HCT116 (cell line): ENCODE results near the gene PTGIS. TPM values are rescaled to one million over a fixed set of nuclear protein-coding genes. Genes with fewer than 3 reads are reported as not detected.

Source experiments
- ATAC-seq: fragments of 200-7000 bp; cut with Tn5 transposase; 2 replicates; pipeline ENCODE4 v1.9.1; 2020; ENCODE audit warnings: mild to moderate bottlenecking, moderate library complexity
- BruUV-seq: library from RNA; stranded (reverse); fragments of 400-500 nt; replicated peaks from 2 replicates; lab custom pipeline; 2021; lab: Mats Ljungman, UMichigan
- CTCF ChIA-PET: fragments of 300-600 bp; sonication (Branson Sonifier 250); formaldehyde crosslinking; loops from one replicate; lab custom pipeline; 2021; ENCODE audit warnings: antibody characterized with exemption; lab: Charles Lee
- POLR2A ChIA-PET: fragments of 300-600, 350-600 bp; sonication (Branson Sonifier 250); formaldehyde crosslinking; loops from one replicate; lab custom pipeline; 2021; ENCODE audit warnings: antibody characterized with exemption; lab: Charles Lee
- RAD21 ChIA-PET, 2 experiments: fragments of 300-600 bp; sonication (Branson Sonifier 250); formaldehyde crosslinking; loops; one replicate each; lab custom pipeline; 2023; ENCODE audit warnings: low total read pairs in 2 of 2; ENCODE audit not compliant: uncharacterized antibody in 2 of 2, unreplicated experiment in 2 of 2, low non-redundant PET in 1 of 2; lab: Charles Lee
- DNase-seq: peaks from one replicate; pipeline ENCODE4 v3.0.0-alpha.2; 2010; ENCODE audit warnings: low read depth, low spot score
- H2AFZ ChIP-seq: fragments of 200-600 bp; shearing (Covaris generic), sonication (generic); 2 replicates; pipeline ENCODE4 v1.6.1; 2017; ENCODE audit warnings: low read depth, mixed run types, mixed read lengths, antibody characterized with exemption, low read length; ENCODE audit not compliant: poor library complexity, severe bottlenecking
- H3K27ac ChIP-seq: 2 replicates; pipeline ENCODE4 v1.5.1; 2012; ENCODE audit warnings: low read depth, low read length
- H3K27me3 ChIP-seq: fragments of 200-600 bp; sonication (generic); 2 replicates; pipeline ENCODE4 v1.6.1; 2016; ENCODE audit warnings: mixed run types, low read length, mixed read lengths; ENCODE audit not compliant: insufficient read depth
- H3K36me3 ChIP-seq, 2 experiments: fragments of 200-500 bp in 1 of 2; fragments of 200-600 bp in 1 of 2; sonication (Bioruptor generic) in 1 of 2; sonication (generic) in 1 of 2; 2 replicates each; pipeline versions ENCODE4 v1.5.1 to v1.6.1; 2014 to 2016; ENCODE audit warnings: low read length in 2 of 2, inconsistent platforms in 1 of 2, mixed read lengths in 1 of 2, mixed run types in 1 of 2; ENCODE audit not compliant: insufficient read depth in 2 of 2, control insufficient read depth in 1 of 2
- H3K4me1 ChIP-seq, 2 experiments: fragments of 200-600 bp in 1 of 2; sonication (generic) in 1 of 2; 2 replicates each; pipeline versions ENCODE4 v1.5.1 to v1.6.1; 2012 to 2017; ENCODE audit warnings: low read length in 2 of 2, inconsistent platforms in 1 of 2, mild to moderate bottlenecking in 1 of 2, mixed read lengths in 1 of 2, mixed run types in 1 of 2, moderate library complexity in 1 of 2; ENCODE audit not compliant: insufficient read depth in 2 of 2, control insufficient read depth in 1 of 2
- H3K4me2 ChIP-seq: fragments of 200-600 bp; sonication (generic); 2 replicates; pipeline ENCODE4 v1.6.1; 2017; ENCODE audit warnings: mixed run types, low read length, mixed read lengths
- H3K4me3 ChIP-seq, 2 experiments: fragments of 200-600 bp in 1 of 2; sonication (generic) in 1 of 2; replicated peaks in 1 of 2; 2 replicates each; pipeline ENCODE4 v1.5.1; 2011 to 2016; ENCODE audit warnings: low read length in 2 of 2, control low read depth in 1 of 2, low read depth in 1 of 2, mild to moderate bottlenecking in 1 of 2, mixed read lengths in 1 of 2, mixed run types in 1 of 2
- H3K79me2 ChIP-seq: fragments of 200-600 bp; sonication (generic); 2 replicates; pipeline ENCODE4 v1.6.1; 2017; ENCODE audit warnings: mild to moderate bottlenecking, mixed run types, low read length, moderate library complexity, mixed read lengths; ENCODE audit not compliant: insufficient read depth
- H3K9ac ChIP-seq: fragments of 200-600 bp; sonication (generic); 2 replicates; pipeline ENCODE4 v1.6.1; 2016; ENCODE audit warnings: low read length, mixed read lengths
- H3K9me2 ChIP-seq: fragments of 200-600 bp; sonication (generic), shearing (Covaris generic); 2 replicates; pipeline ENCODE4 v1.6.1; 2017; ENCODE audit warnings: mixed run types, mild to moderate bottlenecking, moderate library complexity; ENCODE audit not compliant: insufficient read depth
- H3K9me3 ChIP-seq, 2 experiments: fragments of 200-500 bp in 1 of 2; fragments of 200-600 bp in 1 of 2; sonication (Bioruptor generic) in 1 of 2; sonication (generic) in 1 of 2; 2 replicates each; pipeline ENCODE4 v1.6.1; 2014 to 2017; ENCODE audit warnings: low read length in 2 of 2, mixed read lengths in 2 of 2, inconsistent platforms in 1 of 2, low read depth in 1 of 2, mild to moderate bottlenecking in 1 of 2, mixed run types in 1 of 2, moderate library complexity in 1 of 2; ENCODE audit not compliant: control insufficient read depth in 1 of 2, insufficient read depth in 1 of 2
- H4K20me1 ChIP-seq: fragments of 200-600 bp; sonication (generic), shearing (Covaris generic); 2 replicates; pipeline ENCODE4 v1.6.1; 2017; ENCODE audit warnings: mixed run types, mild to moderate bottlenecking, moderate library complexity; ENCODE audit not compliant: insufficient read depth
- CBX3 ChIP-seq: IDR thresholded peaks from 2 replicates; pipeline ENCODE4 v1.6.1; 2012; ENCODE audit warnings: low read depth
- CTCF ChIP-seq, 3 experiments: fragments of 200-600 bp in 1 of 3; sonication (generic) in 1 of 3; IDR thresholded peaks in 2 of 3; conservative IDR thresholded peaks in 1 of 3; 2 replicates each; pipeline ENCODE4 v1.5.1; 2012 to 2017; ENCODE audit warnings: low read depth in 2 of 3, low read length in 2 of 3, antibody characterized with exemption in 1 of 3, borderline replicate concordance in 1 of 3, control low read depth in 1 of 3, mild to moderate bottlenecking in 1 of 3, mixed read lengths in 1 of 3, mixed run types in 1 of 3, moderate library complexity in 1 of 3; ENCODE audit not compliant: insufficient read depth in 1 of 3
- ELF1 ChIP-seq: IDR thresholded peaks from 2 replicates; pipeline ENCODE4 v1.6.1; 2012; ENCODE audit warnings: low read depth, borderline replicate concordance
- RAD21 ChIP-seq: IDR thresholded peaks from 2 replicates; pipeline ENCODE4 v1.6.1; 2012; ENCODE audit warnings: low read depth, mild to moderate bottlenecking
- intact Hi-C: fragments of 100-400 bp; cut with micrococcal nuclease; formaldehyde crosslinking; loops from 2 replicates; pipeline ENCODE4 v1.10.0; 2022
- total RNA-seq: library from RNA; stranded (reverse); gene quantifications from one replicate; pipeline ENCODE4 v1.2.1, GENCODE V29; 2021; ENCODE audit not compliant: unreplicated experiment
- TF ChIP-seq, protein P1 (sequence below): IDR thresholded peaks from 2 replicates; pipeline ENCODE4 v1.6.1; 2011; ENCODE audit warnings: mild to moderate bottlenecking, low read length, moderate library complexity; ENCODE audit not compliant: insufficient replicate concordance; ENCODE audit errors: extremely low read depth

The PTGIS gene
- total RNA-seq, 1 experiment from 2014 or later: 0.25 TPM

GRCh38 chr20:49538950-49539349 is 29.0 kb downstream of the PTGIS start:
- CTCF ChIA-PET: interaction anchor here (1.1 to 1.5 kb wide), 3 partner anchors 12 to 206 kb away, joined by 3 to 4 read pairs (median 4); no protein-coding TSS in a partner anchor
- Histone ChIP-seq H3K36me3 (no peaks in the 10 kb centered on the region), H3K4me1 (no peaks in the 10 kb centered on the region), H3K79me2 (no peaks in the 10 kb centered on the region), H3K27me3 (peaks cover 3% of the 10 kb centered on the region; the same call in 1 of the 2 replicates), H3K9ac (no peak overlapping the region), H3K9me2 (no peaks in the 10 kb centered on the region), H3K4me2 (no peak overlapping the region), H4K20me1 (no peaks in the 10 kb centered on the region)
- intact Hi-C loops: no loop called here
- ATAC-seq: no peak
- TF ChIP-seq CBX3: peak; percentile 60; the same call in 1 of the 2 replicates
- TF ChIP-seq, protein P1, sequence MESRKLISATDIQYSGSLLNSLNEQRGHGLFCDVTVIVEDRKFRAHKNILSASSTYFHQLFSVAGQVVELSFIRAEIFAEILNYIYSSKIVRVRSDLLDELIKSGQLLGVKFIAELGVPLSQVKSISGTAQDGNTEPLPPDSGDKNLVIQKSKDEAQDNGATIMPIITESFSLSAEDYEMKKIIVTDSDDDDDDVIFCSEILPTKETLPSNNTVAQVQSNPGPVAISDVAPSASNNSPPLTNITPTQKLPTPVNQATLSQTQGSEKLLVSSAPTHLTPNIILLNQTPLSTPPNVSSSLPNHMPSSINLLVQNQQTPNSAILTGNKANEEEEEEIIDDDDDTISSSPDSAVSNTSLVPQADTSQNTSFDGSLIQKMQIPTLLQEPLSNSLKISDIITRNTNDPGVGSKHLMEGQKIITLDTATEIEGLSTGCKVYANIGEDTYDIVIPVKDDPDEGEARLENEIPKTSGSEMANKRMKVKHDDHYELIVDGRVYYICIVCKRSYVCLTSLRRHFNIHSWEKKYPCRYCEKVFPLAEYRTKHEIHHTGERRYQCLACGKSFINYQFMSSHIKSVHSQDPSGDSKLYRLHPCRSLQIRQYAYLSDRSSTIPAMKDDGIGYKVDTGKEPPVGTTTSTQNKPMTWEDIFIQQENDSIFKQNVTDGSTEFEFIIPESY: no peak
- TF ChIP-seq, all 23 proteins: peak for 1
- H3K9me3 ChIP-seq: no peaks in the 10 kb centered on the region
- no TSS peak for BruUV-seq
- no peak overlapping the region for H2AFZ ChIP-seq
- ChIA-PET POLR2A (interaction anchor here (0.9 kb wide), 1 partner anchor 41 kb away, joined by 3 read pairs; no protein-coding TSS in a partner anchor), RAD21 (no interaction called here)
- H3K27ac ChIP-seq: no peak overlapping the region
- no peak overlapping the region for H3K4me3 ChIP-seq
- no peak for DNase-seq

- Histone ChIP-seq H3K9me2 (no peaks in the 10 kb centered on the region), H3K27me3 (peaks cover 3% of the 10 kb centered on the region; the same call in 1 of the 2 replicates), H3K9ac (no peak overlapping the region), H3K4me2 (no peak overlapping the region), H4K20me1 (no peaks in the 10 kb centered on the region), H3K9me3 (no peaks in the 10 kb centered on the region), H3K4me1 (no peaks in the 10 kb centered on the region; a peak in 1 of 4 replicates), H2AFZ (no peak overlapping the region), H3K27ac (no peak overlapping the region), H3K36me3 (no peaks in the 10 kb centered on the region), H3K4me3 (no peak overlapping the region), H3K79me2 (no peaks in the 10 kb centered on the region)
- intact Hi-C loops: loop anchor here (1.0 to 5.0 kb wide), 2 partner anchors 200 to 287 kb away; no protein-coding TSS in a partner anchor
- no peak for TF ChIP-seq ELF1
- peak; percentile 82 to 95 (median 84) for TF ChIP-seq CTCF (IDR thresholded peaks at IDR 0.05 in 2 of 3, conservative IDR thresholded peaks at IDR 0.05 in 1 of 3; ENCODE audit: borderline replicate concordance in 1 of 3, insufficient read depth in 1 of 3, low read depth in 2 of 3, low read length in 2 of 3)
- TF ChIP-seq RAD21: peak; percentile 81
- DNase-seq (peak; percentile 48), ATAC-seq (peak; percentile 92)
- ChIA-PET CTCF (interaction anchor here (0.8 to 1.3 kb wide), 4 partner anchors 27 to 200 kb away, joined by 3 to 5 read pairs (median 4); no protein-coding TSS in a partner anchor), POLR2A (no interaction called here), RAD21 (no interaction called here)
- no TSS peak for BruUV-seq
These were observed 33.7 kb downstream of the PTGIS start for GRCh38 chr20:49534255-49534712.
